Mammary epithelial cell (primary cell): ENCODE data around the gene PDCL3.

Experiments
- CTCF ChIP-seq, 2 donors: IDR thresholded peaks in 1 of 2; conservative IDR thresholded peaks in 1 of 2; 2 replicates each; pipeline ENCODE4 v1.5.1; 2011 to 2012; ENCODE audit warnings: inconsistent platforms in 2 of 2, low read length in 2 of 2, mild to moderate bottlenecking in 2 of 2, control low read depth in 1 of 2, low read depth in 1 of 2; ENCODE audit not compliant: insufficient read depth in 1 of 2; ENCODE audit errors: extremely low read depth in 1 of 2
- EZH2 ChIP-seq: IDR thresholded peaks from 2 replicates; pipeline ENCODE4 v1.6.1; 2012; ENCODE audit warnings: low read length, inconsistent platforms, borderline replicate concordance

GRCh38 chr2:100613719-100614118, 50.9 kb downstream of the PDCL3 start:
- TF ChIP-seq CTCF (conservative IDR thresholded peaks at IDR 0.05 in 1 of 2, IDR thresholded peaks at IDR 0.05 in 1 of 2; ENCODE audit: extremely low read depth in 1 of 2, insufficient read depth in 1 of 2, low read depth in 1 of 2, low read length in 2 of 2) (no peak), EZH2 (no peak)
